ENCODE results near the gene HIPK3. TPM values are rescaled to one million over a fixed set of nuclear protein-coding genes. Genes with fewer than 3 reads are reported as not detected.

HIPK3 gene
- total RNA-seq, 1 experiment from 2014 or later = 51.4 TPM

GRCh38 chr11:33321422-33321821 is 64.2 kb downstream of the HIPK3 start:
- no peak overlapping the region for H3K27ac Mint-ChIP-seq (ENCODE audit: low read depth, unreplicated experiment)
- no peaks in the 10 kb centered on the region for H3K27me3 Mint-ChIP-seq (ENCODE audit: insufficient read depth, unreplicated experiment)
- BruUV-seq (replicated peaks) = no TSS peak
- intact Hi-C loops (cut with micrococcal nuclease) = no loop called here
- ChIA-PET POLR2A (interaction anchor here (0.9 to 1.0 kb wide), 3 partner anchors 30 to 161 kb away, joined by 3 to 5 read pairs (median 4); no protein-coding TSS in a partner anchor), CTCF (interaction anchor here (0.6 to 4.0 kb wide), 4 partner anchors 8 to 1942 kb away, joined by 3 to 28 read pairs (median 4); no protein-coding TSS in a partner anchor)
- H3K36me3 Mint-ChIP-seq (ENCODE audit: insufficient read depth, unreplicated experiment) = no peaks in the 10 kb centered on the region
- H3K4me1 Mint-ChIP-seq (ENCODE audit: insufficient read depth, unreplicated experiment) = peaks cover 19% of the 10 kb centered on the region
- TF ChIP-seq CTCF (IDR thresholded peaks at IDR 0.05; ENCODE audit: unreplicated experiment) = no peak
- H3K9me3 Mint-ChIP-seq (ENCODE audit: unreplicated experiment) = no peaks in the 10 kb centered on the region
- DNase-seq (ENCODE audit: unreplicated experiment) = no peak
- no peak overlapping the region for H3K4me3 Mint-ChIP-seq (ENCODE audit: unreplicated experiment)

- ChIA-PET POLR2A (no interaction called here), CTCF (interaction anchor here (4.0 kb wide), 1 partner anchor 157 kb away, joined by 28 read pairs; no protein-coding TSS in a partner anchor)
- peaks cover 19% of the 10 kb centered on the region for H3K4me1 Mint-ChIP-seq (ENCODE audit: insufficient read depth, unreplicated experiment)
- intact Hi-C loops (cut with micrococcal nuclease) = no loop called here
- BruUV-seq (replicated peaks) = no TSS peak
- no peak overlapping the region for H3K4me3 Mint-ChIP-seq (ENCODE audit: unreplicated experiment)
- H3K27me3 Mint-ChIP-seq (ENCODE audit: insufficient read depth, unreplicated experiment) = no peaks in the 10 kb centered on the region
- DNase-seq (ENCODE audit: unreplicated experiment) = no peak
- H3K9me3 Mint-ChIP-seq (ENCODE audit: unreplicated experiment) = no peaks in the 10 kb centered on the region
- no peak for TF ChIP-seq CTCF (IDR thresholded peaks at IDR 0.05; ENCODE audit: unreplicated experiment)
- H3K36me3 Mint-ChIP-seq (ENCODE audit: insufficient read depth, unreplicated experiment) = no peaks in the 10 kb centered on the region
- no peak overlapping the region for H3K27ac Mint-ChIP-seq (ENCODE audit: low read depth, unreplicated experiment)
Measured at GRCh38 chr11:33323421-33323820, 66.2 kb downstream of the HIPK3 start.

GRCh38 chr11:33324302-33324985 is 67.3 kb downstream of the HIPK3 start:
- Mint-ChIP-seq H3K9me3 (ENCODE audit: unreplicated experiment) (no peaks in the 10 kb centered on the region), H3K27ac (ENCODE audit: low read depth, unreplicated experiment) (peak overlapping the region; percentile 43), H3K4me1 (ENCODE audit: insufficient read depth, unreplicated experiment) (peaks cover 21% of the 10 kb centered on the region), H3K36me3 (ENCODE audit: insufficient read depth, unreplicated experiment) (peaks cover 1% of the 10 kb centered on the region), H3K27me3 (ENCODE audit: insufficient read depth, unreplicated experiment) (no peaks in the 10 kb centered on the region), H3K4me3 (ENCODE audit: unreplicated experiment) (no peak overlapping the region)
- intact Hi-C loops (cut with micrococcal nuclease) = no loop called here
- no TSS peak for BruUV-seq (replicated peaks)
- no peak for TF ChIP-seq CTCF (IDR thresholded peaks at IDR 0.05; ENCODE audit: unreplicated experiment)
- ChIA-PET POLR2A (no interaction called here), CTCF (interaction anchor here (4.0 kb wide), 1 partner anchor 158 kb away, joined by 28 read pairs; no protein-coding TSS in a partner anchor)
- DNase-seq (ENCODE audit: unreplicated experiment) = no peak

- H3K27ac Mint-ChIP-seq (ENCODE audit: low read depth, unreplicated experiment) = no peak overlapping the region
- no peak for DNase-seq (ENCODE audit: unreplicated experiment)
- H3K9me3 Mint-ChIP-seq (ENCODE audit: unreplicated experiment) = no peaks in the 10 kb centered on the region
- no peaks in the 10 kb centered on the region for H3K27me3 Mint-ChIP-seq (ENCODE audit: insufficient read depth, unreplicated experiment)
- intact Hi-C loops (cut with micrococcal nuclease) = no loop called here
- H3K36me3 Mint-ChIP-seq (ENCODE audit: insufficient read depth, unreplicated experiment) = peaks cover 11% of the 10 kb centered on the region
- no TSS peak for BruUV-seq (replicated peaks)
- CTCF ChIA-PET = interaction anchor here (12.7 kb wide), 1 partner anchor 161 kb away, joined by 146 read pairs; the partner anchor contains the start of gene CSTF3
- no peak for TF ChIP-seq CTCF (IDR thresholded peaks at IDR 0.05; ENCODE audit: unreplicated experiment)
- no peak overlapping the region for H3K4me3 Mint-ChIP-seq (ENCODE audit: unreplicated experiment)
- POLR2A ChIA-PET = interaction anchor here (0.6 to 1.4 kb wide), 2 partner anchors 19 to 164 kb away, joined by 3 to 6 read pairs; partner anchors contain the start of gene CSTF3
- H3K4me1 Mint-ChIP-seq (ENCODE audit: insufficient read depth, unreplicated experiment) = peaks cover 25% of the 10 kb centered on the region
Measured at GRCh38 chr11:33325451-33325850, 68.3 kb downstream of the HIPK3 start.
